GM12878 (cell line): ENCODE measurements around the gene TCF15.

ENCODE experiments used
- CTCF ChIP-seq, 3 experiments: IDR thresholded peaks in 2 of 3; conservative IDR thresholded peaks in 1 of 3; 2 replicates each; pipeline ENCODE4 v1.5.1; 2011; ENCODE audit warnings: low read depth in 3 of 3, low read length in 3 of 3, mild to moderate bottlenecking in 3 of 3, control low read depth in 2 of 3, moderate library complexity in 2 of 3, inconsistent platforms in 1 of 3, mixed read lengths in 1 of 3; ENCODE audit not compliant: control insufficient read depth in 2 of 3, insufficient read depth in 1 of 3; ENCODE audit errors: extremely low read depth in 1 of 3
- ESRRA ChIP-seq: IDR thresholded peaks from 2 replicates; pipeline ENCODE4 v1.6.1; 2012; ENCODE audit warnings: mild to moderate bottlenecking, low read length, improper control_type of control experiment
- POLR2AphosphoS5 ChIP-seq: IDR thresholded peaks from 2 replicates; pipeline ENCODE4 v1.6.1; 2011; ENCODE audit warnings: mild to moderate bottlenecking, low read length, inconsistent platforms
- TAF1 ChIP-seq: IDR thresholded peaks from 2 replicates; pipeline ENCODE4 v1.6.1; 2011; ENCODE audit warnings: mild to moderate bottlenecking, low read depth, low read length, borderline replicate concordance
- ZBTB11 ChIP-seq: fragments of 450-650 bp; formaldehyde crosslinking; IDR thresholded peaks from 2 replicates; pipeline ENCODE4 v1.5.0; 2022; ENCODE audit warnings: mild to moderate bottlenecking, missing genetic modification characterization

GRCh38 chr20:658731-659291, 48.7 kb upstream of the TCF15 start:
- no peak for TF ChIP-seq CTCF (IDR thresholded peaks at IDR 0.05 in 2 of 3, conservative IDR thresholded peaks at IDR 0.05 in 1 of 3; ENCODE audit: control insufficient read depth in 2 of 3, extremely low read depth in 1 of 3, insufficient read depth in 1 of 3, low read depth in 3 of 3, low read length in 3 of 3)
- TF ChIP-seq TAF1 = no peak
- no peak for TF ChIP-seq POLR2AphosphoS5
- no peak for TF ChIP-seq ESRRA
- no peak for TF ChIP-seq ZBTB11 (CRISPR knock-in tag)
